RWPE2 (cell line): ENCODE measurements around the gene RBP5.

ENCODE experiments used
- ATAC-seq: fragments of 200-7000 bp; cut with Tn5 transposase; 3 replicates; pipeline ENCODE4 v1.9.1; 2021; ENCODE audit warnings: low read depth
- DNase-seq: peaks from one replicate; pipeline ENCODE4 v3.0.0-alpha.2; 2020; ENCODE audit warnings: low spot score
- H3K27ac ChIP-seq: fragments of 450-650 bp; 2 replicates; pipeline ENCODE4 v1.5.1; 2017; ENCODE audit warnings: mild to moderate bottlenecking; ENCODE audit not compliant: poor library complexity, severe bottlenecking
- H3K27me3 ChIP-seq: fragments of 250-450 bp; sonication (Bioruptor Pico); 2 replicates; pipeline ENCODE4 v1.5.1; 2021; ENCODE audit warnings: mild to moderate bottlenecking, moderate library complexity; ENCODE audit not compliant: insufficient read depth, poor library complexity, severe bottlenecking
- H3K36me3 ChIP-seq: fragments of 250-450 bp; sonication (Bioruptor Pico); 2 replicates; pipeline ENCODE4 v1.5.1; 2020; ENCODE audit warnings: low read depth, mild to moderate bottlenecking, moderate library complexity
- H3K4me1 ChIP-seq: fragments of 250-450 bp; sonication (Bioruptor Pico); 2 replicates; pipeline ENCODE4 v1.5.1; 2021; ENCODE audit warnings: mild to moderate bottlenecking, moderate library complexity; ENCODE audit not compliant: insufficient read depth, poor library complexity, severe bottlenecking
- H3K4me3 ChIP-seq: fragments of 250-450 bp; sonication (Bioruptor Pico); 2 replicates; pipeline ENCODE4 v1.5.1; 2021; ENCODE audit warnings: mild to moderate bottlenecking, moderate library complexity; ENCODE audit not compliant: severe bottlenecking
- H3K9me3 ChIP-seq: fragments of 250-450 bp; sonication (Bioruptor Pico); 2 replicates; pipeline ENCODE4 v1.5.1; 2021; ENCODE audit warnings: mild to moderate bottlenecking, moderate library complexity; ENCODE audit not compliant: severe bottlenecking
- CTCF ChIP-seq: fragments of 450-650 bp; IDR thresholded peaks from one replicate; pipeline ENCODE4 v1.5.1; 2017; ENCODE audit warnings: mild to moderate bottlenecking, moderate library complexity; ENCODE audit not compliant: poor library complexity, severe bottlenecking

The RBP5 gene

GRCh38 chr12:7131502-7131866 is 2.8 kb upstream of the RBP5 start:
- Histone ChIP-seq H3K4me3 (no peak overlapping the region), H3K4me1 (no peaks in the 10 kb centered on the region), H3K27me3 (no peaks in the 10 kb centered on the region), H3K36me3 (no peaks in the 10 kb centered on the region), H3K27ac (no peak overlapping the region), H3K9me3 (no peaks in the 10 kb centered on the region)
- ATAC-seq: no peak
- no peak for DNase-seq
- no peak for TF ChIP-seq CTCF

- Histone ChIP-seq H3K4me3 (peak overlapping the region; percentile 43), H3K36me3 (no peaks in the 10 kb centered on the region), H3K27ac (no peak overlapping the region), H3K4me1 (no peaks in the 10 kb centered on the region), H3K27me3 (no peaks in the 10 kb centered on the region), H3K9me3 (no peaks in the 10 kb centered on the region)
- peak; percentile 58 for ATAC-seq
- no peak for TF ChIP-seq CTCF
- no peak for DNase-seq
Measured at GRCh38 chr12:7130701-7131501, 2.2 kb upstream of the RBP5 start.

- no peaks in the 10 kb centered on the region for H3K9me3 ChIP-seq
- DNase-seq (no peak), ATAC-seq (peak; percentile 69)
- H3K4me1 ChIP-seq: no peaks in the 10 kb centered on the region
- no peaks in the 10 kb centered on the region for H3K36me3 ChIP-seq
- H3K27me3 ChIP-seq: no peaks in the 10 kb centered on the region
- H3K27ac ChIP-seq: no peak within 1 kb of the TSS
- peak within 1 kb of the TSS; percentile 43 for H3K4me3 ChIP-seq
- no peak for TF ChIP-seq CTCF
Measured at GRCh38 chr12:7129872-7130691, 1.4 kb upstream of the RBP5 start, which contains the start of gene CLSTN3. TSS of gene CLSTN3 (plus strand) at chr12:7130371. CDS start at chr12:7130649, 278 bp downstream.

- Histone ChIP-seq H3K4me1 (no peaks in the 10 kb centered on the region), H3K36me3 (no peaks in the 10 kb centered on the region), H3K4me3 (peak overlapping the region; percentile 43), H3K9me3 (no peaks in the 10 kb centered on the region), H3K27me3 (no peaks in the 10 kb centered on the region), H3K27ac (no peak overlapping the region)
- DNase-seq: no peak
- no peak for TF ChIP-seq CTCF
- no peak for ATAC-seq
Measured at GRCh38 chr12:7129287-7129871, 690 bp upstream of the RBP5 start.
